GM19372 (cell line): ENCODE data around the gene SLC38A4.
"Not testable (repeated sequence)": the region's sequence is repeated elsewhere in the genome, so short reads cannot be mapped to it uniquely, and the experiment has no call there.

Experiments used
- ATAC-seq: cut with Tn5 transposase; IDR thresholded peaks from one replicate; pipeline ENCODE4 v1.9.1; 2021; ENCODE audit warnings: mild to moderate bottlenecking, low read depth, moderate library complexity; ENCODE audit not compliant: unreplicated experiment

The SLC38A4 gene, protein sequence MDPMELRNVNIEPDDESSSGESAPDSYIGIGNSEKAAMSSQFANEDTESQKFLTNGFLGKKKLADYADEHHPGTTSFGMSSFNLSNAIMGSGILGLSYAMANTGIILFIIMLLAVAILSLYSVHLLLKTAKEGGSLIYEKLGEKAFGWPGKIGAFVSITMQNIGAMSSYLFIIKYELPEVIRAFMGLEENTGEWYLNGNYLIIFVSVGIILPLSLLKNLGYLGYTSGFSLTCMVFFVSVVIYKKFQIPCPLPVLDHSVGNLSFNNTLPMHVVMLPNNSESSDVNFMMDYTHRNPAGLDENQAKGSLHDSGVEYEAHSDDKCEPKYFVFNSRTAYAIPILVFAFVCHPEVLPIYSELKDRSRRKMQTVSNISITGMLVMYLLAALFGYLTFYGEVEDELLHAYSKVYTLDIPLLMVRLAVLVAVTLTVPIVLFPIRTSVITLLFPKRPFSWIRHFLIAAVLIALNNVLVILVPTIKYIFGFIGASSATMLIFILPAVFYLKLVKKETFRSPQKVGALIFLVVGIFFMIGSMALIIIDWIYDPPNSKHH

GRCh38 chr12:46825591-46826414, at the start of gene SLC38A4:
SLC38A4 (minus strand) TSS chr12:46825997; CDS start chr12:46793071, 32,926 bp downstream.
- ATAC-seq = no peak

DNA sequence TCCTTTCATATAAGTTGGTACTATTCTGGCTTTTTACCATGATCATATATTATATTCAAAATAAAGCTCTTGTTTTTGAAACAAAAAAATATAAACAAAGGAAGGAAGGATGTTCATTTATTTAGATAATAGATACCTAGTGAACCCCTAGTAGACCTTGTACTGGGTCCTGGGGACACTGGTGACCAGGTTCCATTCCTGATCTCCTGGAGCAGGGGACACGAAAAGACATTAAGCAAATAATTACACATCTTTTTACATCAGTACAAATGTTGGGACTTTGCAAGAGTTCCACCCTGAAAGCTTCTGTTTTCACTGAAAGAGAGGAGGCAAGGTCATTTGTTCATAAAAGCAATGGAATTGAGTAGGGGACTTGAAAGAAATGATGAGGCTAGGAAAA, 49.3 kb upstream of the SLC38A4 start:
- ATAC-seq = no peak

GRCh38 chr12:46874642-46875041, 48.8 kb upstream of the SLC38A4 start:
- ATAC-seq = no peak

GRCh38 chr12:46872135-46872534, 46.3 kb upstream of the SLC38A4 start:
- no peak for ATAC-seq

DNA sequence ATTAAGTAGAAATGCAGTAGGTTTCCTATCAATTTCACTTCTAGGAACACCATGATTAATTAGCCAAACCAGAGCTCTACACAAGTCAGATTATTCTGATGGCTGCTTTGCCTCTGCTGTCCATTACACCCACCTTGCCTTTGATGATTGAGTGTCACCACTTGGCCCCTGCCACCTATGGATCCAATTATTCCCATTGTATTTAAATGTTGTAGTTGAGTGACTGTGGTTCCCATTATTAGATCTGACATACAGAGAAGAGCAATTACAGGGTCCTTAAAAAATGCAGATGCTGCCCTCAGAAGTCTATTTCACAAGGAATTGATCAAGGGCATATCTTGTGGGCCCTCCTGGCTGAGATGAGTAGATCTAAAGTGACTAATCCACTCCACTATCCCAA, 39.5 kb upstream of the SLC38A4 start:
- ATAC-seq = no peak

DNA sequence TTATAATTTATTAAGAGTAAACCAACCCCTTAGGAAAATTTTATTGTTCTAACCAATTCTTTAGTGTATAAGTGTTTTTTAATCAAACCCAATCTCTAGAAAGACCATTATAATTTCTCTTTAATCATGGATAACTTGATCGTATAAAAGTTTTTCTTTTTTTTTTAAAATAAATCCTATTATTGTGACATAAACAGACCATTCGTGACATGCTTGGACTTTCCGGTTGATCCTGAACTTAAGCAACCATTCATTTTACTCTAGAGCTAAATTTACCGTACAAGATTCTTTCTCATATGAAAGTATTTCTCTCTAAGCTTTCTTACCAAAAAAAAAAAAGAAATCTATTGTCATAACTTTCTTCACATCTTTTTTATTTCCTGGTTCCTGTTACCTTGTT, 32.6 kb upstream of the SLC38A4 start:
- no peak for ATAC-seq

GRCh38 chr12:46857486-46857885, 31.7 kb upstream of the SLC38A4 start:
- ATAC-seq = no peak

- no peak for ATAC-seq
Observed at GRCh38 chr12:46855760-46856159, 30.0 kb upstream of the SLC38A4 start.

DNA sequence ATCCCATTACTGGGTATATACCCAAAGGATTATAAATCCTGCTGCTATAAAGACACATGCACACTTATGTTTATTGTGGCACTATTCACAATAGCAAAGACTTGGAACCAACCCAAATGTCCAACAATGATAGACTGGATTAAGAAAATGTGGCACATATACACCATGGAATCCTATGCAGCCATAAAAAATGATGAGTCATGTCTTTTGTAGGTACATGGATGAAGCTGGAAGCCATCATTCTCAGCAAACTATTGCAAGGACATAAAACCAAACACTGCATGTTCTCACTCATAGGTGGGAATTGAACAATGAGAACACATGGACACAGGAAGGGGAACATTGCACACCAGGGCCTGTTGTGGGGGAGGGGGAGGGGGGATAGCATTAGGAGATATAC, 28.4 kb upstream of the SLC38A4 start:
- ATAC-seq = not testable (repeated sequence)

- ATAC-seq = not testable (repeated sequence)
Observed at GRCh38 chr12:46848792-46849191, 23.0 kb upstream of the SLC38A4 start.

GRCh38 chr12:46847001-46847400, 21.2 kb upstream of the SLC38A4 start:
- ATAC-seq = no peak

GRCh38 chr12:46843811-46844210, 18.0 kb upstream of the SLC38A4 start:
- no peak for ATAC-seq

GRCh38 chr12:46841891-46842290, 16.1 kb upstream of the SLC38A4 start:
- ATAC-seq = no peak

GRCh38 chr12:46839964-46840363, 14.2 kb upstream of the SLC38A4 start:
- ATAC-seq = no peak

- ATAC-seq = no peak
Observed at GRCh38 chr12:46839232-46839631, 13.4 kb upstream of the SLC38A4 start.

DNA sequence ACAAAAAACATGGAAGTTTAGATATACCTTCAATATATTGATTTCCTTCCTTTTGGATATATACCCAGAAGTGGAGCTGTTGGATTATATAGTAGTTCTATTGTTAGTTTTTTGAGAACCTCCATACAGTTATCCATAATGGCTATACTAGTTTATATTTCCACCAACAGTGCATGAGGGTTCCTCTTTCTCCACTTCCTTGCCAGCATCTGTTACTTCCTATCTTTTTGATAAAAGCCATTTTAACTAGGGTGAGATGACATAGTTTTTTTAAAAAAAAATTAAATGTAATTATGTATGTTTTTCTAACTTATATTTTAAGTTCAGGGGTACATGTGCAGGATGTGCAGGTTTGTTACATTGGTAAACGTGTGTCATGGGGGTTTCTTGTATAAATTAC, 10.0 kb upstream of the SLC38A4 start:
- no peak for ATAC-seq

DNA sequence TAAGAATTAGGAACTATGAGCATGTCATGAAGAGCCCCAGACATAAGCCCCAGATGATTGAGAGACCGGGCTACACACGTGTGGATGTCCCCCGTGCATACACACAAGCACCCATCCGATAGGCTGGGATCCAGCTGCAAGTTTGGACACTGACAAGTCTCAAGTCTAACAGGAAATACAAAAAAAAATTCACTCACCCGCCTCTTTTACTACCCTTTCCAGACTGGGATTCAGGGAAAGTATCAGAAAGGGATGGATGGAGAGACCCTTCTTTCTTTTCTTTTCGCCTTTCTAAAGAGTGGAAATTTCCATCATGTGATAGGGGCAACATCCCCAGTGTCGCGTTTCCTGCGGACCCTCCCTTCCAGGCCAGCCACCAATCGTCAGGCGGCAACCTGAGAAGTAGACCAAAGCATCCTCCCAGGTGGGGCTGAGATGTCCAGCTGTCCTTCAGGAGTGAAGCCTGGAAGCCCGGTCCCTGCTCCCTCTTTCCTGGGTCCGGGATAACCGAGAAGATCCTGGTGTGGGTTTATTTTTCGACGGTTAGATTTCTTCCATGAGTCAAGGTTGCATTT, 6.4 kb upstream of the SLC38A4 start:
- no peak for ATAC-seq

DNA sequence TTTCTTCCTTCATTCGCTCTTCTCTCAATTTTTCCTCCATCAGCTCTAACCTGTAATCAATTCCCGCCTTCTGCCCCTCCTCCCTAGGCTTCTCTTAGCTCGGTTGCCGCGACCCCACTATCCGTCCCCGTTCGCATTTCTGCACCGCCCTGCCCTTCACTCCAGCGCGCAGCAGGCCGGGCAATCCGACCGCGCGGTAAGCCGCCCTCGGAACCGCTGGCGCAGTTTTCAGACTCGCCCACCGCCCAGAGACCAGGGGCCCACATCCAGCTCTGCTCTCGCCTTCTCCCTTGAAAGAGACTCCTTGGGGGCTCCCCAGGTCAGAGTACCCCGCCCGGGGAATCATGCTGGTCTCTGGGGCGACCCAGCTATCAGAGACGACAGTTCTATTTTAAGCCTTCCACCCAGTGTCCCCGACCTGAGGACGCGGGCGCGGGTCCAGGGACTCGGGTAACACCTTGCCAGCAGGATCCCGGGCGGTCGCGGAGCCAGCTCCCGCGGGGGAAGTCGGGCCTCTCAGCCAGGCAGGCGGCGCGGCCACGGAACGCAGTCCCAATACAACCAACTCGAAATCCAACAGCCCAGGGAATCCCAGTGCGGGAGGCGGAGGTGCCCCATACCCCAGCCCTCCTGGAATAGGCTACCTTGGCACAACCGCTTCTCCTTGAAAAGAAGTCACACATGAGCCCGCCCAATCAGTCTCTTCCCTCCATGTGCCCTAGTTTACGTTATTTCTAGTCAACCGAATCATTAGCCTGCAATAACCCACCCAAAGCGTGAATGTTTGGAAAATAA, 5.7 kb upstream of the SLC38A4 start:
- ATAC-seq = no peak

DNA sequence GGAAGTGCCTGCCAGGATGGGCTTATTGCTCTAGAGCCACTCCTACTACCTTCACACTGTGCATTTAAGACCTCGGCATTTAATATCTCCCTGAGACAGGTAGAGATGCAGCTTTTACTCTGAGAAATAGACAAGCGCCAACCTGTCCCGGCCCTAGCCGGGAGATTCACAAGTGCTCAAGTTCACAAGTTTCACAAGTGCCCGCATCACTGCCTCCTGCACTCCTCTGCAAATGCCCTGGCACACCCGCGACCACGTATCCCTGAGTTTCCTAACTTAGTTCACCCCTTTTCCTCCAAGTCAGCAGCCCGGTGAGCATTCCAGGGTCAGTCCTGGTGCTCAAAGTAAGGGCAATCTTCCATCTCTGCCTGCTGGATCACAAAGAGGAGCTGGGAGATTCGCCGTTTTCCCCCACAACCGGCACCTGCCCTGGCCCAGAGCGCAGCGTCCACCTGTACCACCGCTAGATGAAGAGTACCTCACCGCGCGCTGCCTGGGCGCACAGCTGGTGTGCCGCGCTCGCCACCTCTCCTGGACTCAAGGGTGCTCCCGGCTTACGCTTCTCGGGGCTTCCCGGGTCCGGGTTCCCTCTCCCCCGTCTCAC, 5.0 kb upstream of the SLC38A4 start:
- ATAC-seq = no peak

- no peak for ATAC-seq
Observed at GRCh38 chr12:46824709-46825108, 1.1 kb downstream of the SLC38A4 start.
